VCaP (cell line): ENCODE measurements around the gene PTPN22.

Experiments
- H3K27ac ChIP-seq: fragments of 450-650 bp; 2 replicates; pipeline ENCODE4 v1.5.1; 2017
- TF ChIP-seq, protein P1 (sequence below): fragments of 450-650 bp; conservative IDR thresholded peaks from 2 replicates; pipeline ENCODE4 v1.5.1; 2017; ENCODE audit warnings: mild to moderate bottlenecking, moderate library complexity

The PTPN22 gene

DNA sequence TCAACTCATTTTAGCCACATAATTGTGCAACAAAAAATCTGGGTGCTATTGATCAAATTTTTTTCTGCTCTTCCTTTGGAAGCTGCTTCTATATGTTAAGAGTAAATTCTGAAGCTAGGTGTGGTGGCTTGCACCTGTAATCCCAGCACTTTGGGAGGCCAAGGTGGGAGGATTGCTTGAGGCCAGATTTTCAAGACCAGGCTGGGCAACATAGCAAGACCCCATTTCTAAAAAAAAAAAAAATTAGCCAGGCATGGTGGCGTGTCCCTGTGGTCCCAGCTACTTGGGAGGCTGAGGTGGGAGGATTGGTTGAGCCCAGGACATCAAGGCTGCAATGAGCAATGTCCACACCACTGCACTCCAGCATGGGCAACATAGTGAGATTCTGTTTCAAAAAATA lies 35.0 kb downstream of the PTPN22 start:
- TF ChIP-seq, protein P1, sequence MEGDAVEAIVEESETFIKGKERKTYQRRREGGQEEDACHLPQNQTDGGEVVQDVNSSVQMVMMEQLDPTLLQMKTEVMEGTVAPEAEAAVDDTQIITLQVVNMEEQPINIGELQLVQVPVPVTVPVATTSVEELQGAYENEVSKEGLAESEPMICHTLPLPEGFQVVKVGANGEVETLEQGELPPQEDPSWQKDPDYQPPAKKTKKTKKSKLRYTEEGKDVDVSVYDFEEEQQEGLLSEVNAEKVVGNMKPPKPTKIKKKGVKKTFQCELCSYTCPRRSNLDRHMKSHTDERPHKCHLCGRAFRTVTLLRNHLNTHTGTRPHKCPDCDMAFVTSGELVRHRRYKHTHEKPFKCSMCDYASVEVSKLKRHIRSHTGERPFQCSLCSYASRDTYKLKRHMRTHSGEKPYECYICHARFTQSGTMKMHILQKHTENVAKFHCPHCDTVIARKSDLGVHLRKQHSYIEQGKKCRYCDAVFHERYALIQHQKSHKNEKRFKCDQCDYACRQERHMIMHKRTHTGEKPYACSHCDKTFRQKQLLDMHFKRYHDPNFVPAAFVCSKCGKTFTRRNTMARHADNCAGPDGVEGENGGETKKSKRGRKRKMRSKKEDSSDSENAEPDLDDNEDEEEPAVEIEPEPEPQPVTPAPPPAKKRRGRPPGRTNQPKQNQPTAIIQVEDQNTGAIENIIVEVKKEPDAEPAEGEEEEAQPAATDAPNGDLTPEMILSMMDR: no peak
- no peak overlapping the region for H3K27ac ChIP-seq

DNA sequence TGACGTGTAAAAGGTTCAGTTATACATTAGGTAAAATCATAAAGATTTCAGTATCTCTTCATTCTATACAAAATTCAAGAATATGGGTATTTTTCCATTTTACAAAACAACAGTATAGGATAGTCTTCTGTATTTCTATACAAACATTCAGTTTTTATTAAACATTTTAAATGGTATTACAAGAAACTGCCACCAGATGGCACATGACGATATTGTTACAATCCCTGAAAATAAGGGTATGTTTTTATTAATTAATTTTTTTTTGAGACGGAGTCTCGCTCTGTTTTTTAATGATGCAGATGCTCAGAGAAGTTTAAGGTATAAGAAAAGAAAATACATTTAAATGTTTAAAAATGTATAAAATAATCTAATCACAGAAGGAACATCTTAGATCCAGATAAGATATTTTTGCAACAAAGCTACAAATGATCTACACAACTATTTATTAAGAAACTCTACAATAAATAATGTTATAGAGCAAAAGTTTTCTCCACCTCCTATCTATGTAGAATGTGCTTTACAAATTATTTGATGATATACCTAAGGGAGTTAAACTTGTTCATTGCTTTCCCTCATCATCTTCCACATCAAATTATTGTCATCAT lies 35.7 kb downstream of the PTPN22 start:
- no peak overlapping the region for H3K27ac ChIP-seq
- TF ChIP-seq, protein P1: peak; percentile 73

DNA sequence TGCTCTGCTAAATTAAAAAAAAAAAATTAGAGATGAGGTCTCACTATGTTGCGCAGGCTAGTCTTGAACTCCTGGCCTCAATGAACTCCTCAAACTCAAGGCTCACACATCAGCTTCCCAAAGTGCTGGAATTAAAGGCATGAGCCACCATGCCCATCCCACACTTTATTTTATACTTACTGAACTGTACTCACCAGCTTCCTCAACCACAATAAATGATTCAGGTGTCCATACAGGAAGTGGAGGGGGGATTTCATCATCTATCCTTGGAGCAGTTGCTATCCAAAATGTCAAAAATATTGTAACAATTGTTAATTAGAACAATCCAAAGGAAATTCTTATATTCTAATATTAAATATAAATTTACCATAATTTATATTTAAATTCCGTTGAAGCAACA lies 36.8 kb downstream of the PTPN22 start:
- no peak overlapping the region for H3K27ac ChIP-seq
- TF ChIP-seq, protein P1: no peak

DNA sequence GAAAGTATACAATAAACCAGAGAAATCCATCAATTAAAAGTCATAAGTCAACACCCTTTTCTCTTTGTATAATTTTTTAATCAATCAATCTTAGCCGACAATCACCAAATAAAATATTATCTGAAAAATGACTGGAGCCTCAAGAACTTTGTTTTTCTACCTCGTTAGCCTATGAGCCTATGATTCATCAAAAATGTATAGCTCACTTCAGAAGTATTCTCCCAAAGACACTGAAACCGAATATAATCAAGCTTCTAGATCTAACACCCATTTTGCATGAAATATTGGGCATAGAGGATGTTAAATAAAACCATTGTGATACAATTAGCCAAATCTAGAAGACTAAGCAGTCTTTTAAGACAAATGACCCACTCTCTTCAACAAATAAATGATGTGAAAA lies 41.5 kb downstream of the PTPN22 start:
- TF ChIP-seq, protein P1: no peak
- H3K27ac ChIP-seq: no peak overlapping the region

GRCh38 chr1:113821916-113822315 lies 49.6 kb downstream of the PTPN22 start:
- TF ChIP-seq, protein P1: no peak
- H3K27ac ChIP-seq: no peak overlapping the region

DNA sequence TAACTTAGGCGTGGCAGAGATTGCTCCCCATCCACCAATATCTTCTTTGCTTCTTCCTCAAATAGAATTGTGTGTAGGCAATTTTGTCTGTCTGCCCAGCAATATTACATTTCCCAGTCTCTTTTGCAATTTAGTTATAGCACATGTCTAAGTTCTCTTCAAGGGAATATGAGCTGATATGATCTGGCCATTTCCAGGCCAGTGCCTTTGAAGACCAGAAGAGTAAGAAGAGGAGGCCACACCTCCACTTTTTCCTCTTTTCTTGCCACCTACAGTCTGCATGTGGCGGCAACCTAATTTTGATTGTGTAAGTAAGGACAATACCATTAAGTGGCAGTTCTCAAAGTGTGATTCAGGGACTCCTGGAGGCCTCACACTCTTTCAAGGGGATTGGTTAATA lies 52.9 kb downstream of the PTPN22 start:
- TF ChIP-seq, protein P1: no peak
- H3K27ac ChIP-seq: no peak overlapping the region

DNA sequence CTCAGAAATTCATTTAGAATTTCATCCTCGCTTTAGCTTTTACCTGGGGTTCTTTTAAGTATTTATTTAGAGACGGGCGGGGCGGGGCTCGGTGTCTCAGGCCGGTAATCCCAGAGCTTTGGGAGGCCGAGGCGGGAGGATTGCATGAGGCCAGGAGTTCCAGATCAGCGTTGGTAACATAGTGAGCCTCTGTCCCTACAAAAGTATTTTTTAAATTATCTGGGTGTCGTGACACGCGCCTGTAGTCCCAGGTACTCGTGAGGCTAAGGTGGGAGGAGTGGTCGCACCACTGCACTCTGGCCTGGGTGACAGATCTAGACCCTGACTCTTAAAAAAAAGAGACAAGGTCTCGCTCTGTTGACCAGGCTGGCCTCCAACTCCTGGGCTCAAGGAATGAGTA lies 58.3 kb downstream of the PTPN22 start:
- TF ChIP-seq, protein P1: no peak
- peak overlapping the region; percentile 89 for H3K27ac ChIP-seq
